HG02938 (cell line): ENCODE measurements around the gene PRX.
"Not testable (repeated sequence)": the region's sequence is repeated elsewhere in the genome, so short reads cannot be mapped to it uniquely, and the experiment has no call there.

Source experiments
- ATAC-seq: cut with Tn5 transposase; IDR thresholded peaks from one replicate; pipeline ENCODE4 v1.9.1; 2021; ENCODE audit warnings: mild to moderate bottlenecking, moderate library complexity; ENCODE audit not compliant: unreplicated experiment

Gene PRX

DNA sequence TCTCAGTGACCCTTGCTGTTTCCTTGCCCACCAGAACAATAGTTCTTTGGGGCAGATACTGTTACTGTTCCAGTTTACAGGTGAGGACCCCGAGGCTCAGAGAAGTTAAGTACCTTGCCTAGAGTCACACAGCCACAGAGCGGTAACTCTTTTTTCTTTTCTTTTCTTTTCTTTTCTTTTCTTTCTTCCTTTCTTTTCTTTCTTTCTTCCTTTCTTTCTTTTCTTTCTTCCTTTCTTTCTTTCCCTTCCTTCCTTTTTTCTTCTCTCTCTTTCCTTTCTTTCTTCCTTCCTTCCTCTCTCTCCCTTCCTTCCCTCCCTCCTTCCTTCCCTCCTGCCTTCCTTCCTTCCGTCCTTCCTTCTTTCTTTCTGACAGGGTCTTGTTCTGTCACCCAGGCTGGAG is 4.9 kb upstream of the PRX start:
- no peak for ATAC-seq

DNA sequence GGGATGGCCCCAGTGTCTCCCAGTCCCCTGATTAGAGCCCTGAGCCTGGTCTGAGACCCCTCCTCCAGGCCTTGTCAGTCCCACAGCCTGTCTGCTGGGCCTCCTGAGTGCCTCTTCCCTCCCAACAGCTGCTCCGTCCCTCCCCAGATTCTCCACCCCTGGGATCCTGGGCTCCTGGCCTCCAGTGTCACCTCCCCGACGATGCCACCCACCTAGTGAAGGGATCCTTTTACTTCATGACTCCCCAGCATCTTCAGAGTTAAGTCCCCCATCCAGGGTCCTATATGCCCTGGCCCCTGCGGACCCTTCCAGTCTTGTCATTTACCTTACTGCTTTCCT is 4.4 kb upstream of the PRX start:
- ATAC-seq: no peak

DNA sequence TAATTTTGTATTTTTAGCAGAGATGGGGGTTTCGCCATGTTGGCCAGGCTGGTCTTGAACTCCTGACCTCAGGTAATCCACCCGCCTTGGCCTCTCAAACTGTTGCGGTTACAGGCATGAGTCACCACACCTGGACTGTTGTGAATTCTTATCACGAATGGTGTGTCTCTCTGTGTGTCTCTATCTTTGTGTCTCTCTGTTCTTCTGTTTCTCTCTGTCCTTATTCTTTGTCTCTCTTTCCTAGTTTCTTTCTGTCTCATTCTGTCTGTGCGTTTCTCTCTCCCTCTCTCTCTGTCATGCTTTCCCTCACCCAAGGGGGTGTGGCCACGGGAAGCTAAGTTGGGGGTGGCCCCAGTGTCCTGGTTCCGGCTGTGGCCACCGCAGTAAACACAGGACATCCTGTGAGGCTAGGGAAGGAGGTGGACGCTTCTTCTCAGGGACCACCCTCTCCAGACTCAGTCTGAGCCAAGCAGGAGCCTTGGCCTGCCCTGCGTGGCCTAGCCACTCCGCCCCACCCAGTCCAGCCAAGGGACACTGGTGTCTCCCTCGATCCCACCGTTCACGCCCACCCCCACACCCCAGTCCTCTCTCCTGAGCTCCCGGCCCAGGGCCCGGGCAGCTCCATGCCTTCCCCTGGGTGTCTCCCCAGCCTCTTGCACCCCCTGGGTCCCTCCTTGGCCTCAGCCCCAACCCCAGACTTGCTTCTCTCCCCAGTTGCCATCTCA is 3.9 kb upstream of the PRX start:
- ATAC-seq: no peak

DNA sequence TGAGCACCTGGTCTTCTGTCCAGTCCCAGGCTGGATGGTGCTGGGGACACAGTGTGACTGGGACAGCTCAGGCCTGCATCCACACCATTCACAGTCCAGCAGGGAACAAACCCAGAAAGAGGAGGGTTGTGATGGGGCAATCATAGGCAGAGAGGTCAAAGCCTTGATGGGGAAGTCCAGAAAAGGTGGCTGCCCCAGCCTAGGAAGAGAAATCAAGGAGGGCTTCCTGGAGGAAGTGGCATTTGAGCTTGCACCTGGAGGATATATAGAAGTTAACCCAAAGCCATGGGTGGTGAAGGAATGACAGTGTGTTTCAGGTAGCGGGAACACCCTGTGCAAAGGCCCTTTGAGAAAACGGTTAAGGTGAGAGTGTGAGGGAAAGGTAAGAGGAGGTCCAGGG is 2.6 kb upstream of the PRX start:
- no peak for ATAC-seq

DNA sequence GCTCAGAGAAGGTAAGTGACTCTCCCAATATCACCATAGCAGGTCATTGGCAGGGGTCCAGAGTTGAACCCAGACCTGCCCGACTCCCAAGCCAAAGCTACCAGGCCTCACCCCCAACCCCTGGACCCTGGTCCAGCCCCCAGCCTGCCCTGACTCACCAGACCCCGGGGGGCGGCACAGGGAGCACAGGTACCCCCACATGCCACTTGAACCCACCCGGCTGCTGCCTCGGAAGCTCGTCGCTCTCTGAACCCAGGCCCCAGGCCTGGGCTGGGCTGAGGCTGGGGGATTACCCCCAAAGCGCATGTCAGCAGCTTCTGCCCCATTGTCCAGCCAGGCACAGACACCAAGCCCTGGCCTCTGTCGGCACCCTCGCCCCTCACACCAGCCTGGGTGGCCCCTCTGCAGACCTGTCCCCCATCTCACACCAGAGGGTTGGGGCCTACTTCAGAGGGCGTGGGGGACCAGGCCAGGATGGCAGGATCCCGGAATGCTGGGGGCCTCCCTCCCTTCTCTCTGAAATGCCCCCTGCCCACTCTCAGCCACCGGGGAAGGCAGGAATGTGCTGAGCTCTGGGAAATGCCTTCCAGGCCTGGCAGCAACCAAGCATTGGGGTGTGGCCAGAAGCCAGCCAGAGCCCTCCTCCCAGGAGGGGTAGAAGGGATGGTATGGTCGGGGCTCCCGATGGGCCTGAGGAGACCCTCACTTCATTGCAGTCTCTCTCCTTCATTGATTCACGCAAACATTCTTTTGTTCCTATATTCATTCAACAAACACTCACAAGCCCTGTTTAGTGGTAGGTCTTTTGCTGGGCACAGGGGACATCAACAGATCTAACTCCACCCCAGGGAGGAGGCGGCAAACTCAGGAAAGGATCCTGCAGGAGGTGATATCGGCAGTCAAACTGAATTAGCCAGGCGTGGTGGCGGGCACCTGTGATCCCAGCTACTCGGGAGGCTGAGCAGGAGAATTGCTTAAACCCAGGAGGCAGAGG is 1.7 kb upstream of the PRX start:
- ATAC-seq: no peak

- no peak for ATAC-seq
Measured at GRCh38 chr19:40412866-40413265, 312 bp downstream of the PRX start.

- ATAC-seq: no peak
Measured at GRCh38 chr19:40411958-40412499, 1.1 kb downstream of the PRX start.

DNA sequence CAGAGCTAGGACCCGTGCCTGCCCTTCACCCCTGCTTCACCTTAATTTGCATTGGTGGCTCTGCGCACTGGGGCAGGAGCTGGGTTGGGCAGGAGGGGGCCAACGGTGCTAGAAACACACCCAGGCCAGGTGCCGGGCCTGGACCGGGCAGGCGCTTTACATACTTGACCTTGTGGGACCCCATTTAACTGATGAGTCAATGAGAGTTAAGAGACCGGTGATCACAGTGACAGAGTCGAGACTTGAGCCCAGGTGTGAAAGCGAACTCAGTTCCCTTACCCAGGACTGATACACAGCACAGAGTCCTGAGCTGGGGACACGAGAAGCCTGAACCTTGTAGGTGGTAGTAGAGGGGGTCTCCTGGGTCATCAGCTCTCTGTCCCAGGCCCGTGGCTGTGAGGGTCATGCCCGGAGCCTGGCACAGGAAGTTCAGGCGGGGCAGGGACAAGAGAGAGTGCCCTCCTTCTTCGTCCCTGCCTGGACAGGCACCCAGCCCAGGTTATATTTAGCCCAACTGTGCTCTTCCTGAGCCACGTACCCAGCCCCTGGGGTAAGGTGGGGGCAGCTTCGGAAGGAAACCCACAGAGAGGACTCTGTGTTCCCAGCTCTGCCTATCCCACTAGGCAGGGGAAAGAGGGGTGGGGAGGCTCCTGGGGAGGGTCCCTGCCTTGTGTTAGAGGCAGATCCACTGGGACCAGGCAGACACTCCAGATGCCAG is 1.9 kb downstream of the PRX start:
- no peak for ATAC-seq

- no peak for ATAC-seq
Measured at GRCh38 chr19:40410030-40410389, 3.2 kb downstream of the PRX start.

DNA sequence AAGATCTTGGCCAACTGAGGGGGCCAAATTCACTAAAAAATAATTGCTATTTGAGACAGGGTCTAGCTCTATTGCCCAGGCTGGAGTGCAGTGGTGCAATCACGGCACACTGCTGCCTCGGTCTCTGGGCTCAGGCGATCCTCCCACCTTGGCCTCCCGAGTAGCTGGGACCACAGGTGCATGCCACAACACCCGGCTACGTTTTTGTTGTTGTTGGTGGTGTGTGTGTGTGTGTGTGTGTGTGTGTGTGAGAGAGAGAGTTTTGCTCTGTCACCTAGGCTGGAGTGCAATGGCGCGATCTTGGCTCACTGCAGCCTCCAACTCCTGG is 4.6 kb downstream of the PRX start:
- ATAC-seq: not testable (repeated sequence)

DNA sequence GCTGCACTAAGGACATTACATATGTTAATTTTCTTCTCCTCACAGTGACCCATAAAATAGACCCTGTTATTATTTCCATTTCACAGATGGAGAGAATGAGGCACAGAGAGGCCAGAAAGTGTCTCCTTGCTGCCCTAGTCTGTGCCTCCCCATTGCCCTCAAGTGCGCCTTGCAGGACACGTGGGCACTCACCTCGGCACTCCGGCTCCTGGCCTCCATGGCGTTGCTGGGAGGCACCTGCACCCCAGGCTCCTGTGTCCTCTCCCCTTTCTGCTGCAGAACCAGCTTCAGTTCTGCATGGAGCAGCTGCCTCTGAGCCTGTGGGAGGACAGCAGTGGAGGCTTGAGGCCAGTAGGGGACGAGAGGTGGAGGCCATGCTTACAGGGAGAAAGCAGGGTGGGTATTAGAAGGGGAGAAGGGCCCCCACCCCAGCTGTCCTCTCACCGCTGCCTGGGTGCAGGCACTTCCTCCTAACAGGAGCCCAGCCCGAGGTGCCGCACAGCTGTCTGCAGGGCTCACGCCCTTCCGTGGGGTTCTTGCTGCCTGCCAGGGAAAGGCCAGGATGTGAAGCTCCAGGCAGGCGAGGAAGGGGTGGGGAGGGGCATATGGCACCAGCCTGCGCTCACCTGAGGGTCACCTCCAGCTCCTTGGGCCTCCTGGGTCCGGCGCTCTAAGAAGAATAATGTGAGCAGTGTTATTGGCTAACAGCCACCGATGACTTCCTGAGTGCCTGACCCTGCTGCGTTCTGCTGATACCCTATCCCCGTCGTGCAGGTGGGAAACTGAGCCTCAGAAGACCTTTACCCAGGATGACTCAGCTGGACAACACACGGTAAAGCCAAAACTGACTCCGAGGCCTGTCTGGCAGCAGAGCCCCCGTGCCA is 5.2 kb downstream of the PRX start:
- no peak for ATAC-seq

- ATAC-seq: peak; percentile 54
Measured at GRCh38 chr19:40403262-40403984, 9.8 kb downstream of the PRX start.

GRCh38 chr19:40400559-40400958 is 12.6 kb downstream of the PRX start:
- no peak for ATAC-seq

DNA sequence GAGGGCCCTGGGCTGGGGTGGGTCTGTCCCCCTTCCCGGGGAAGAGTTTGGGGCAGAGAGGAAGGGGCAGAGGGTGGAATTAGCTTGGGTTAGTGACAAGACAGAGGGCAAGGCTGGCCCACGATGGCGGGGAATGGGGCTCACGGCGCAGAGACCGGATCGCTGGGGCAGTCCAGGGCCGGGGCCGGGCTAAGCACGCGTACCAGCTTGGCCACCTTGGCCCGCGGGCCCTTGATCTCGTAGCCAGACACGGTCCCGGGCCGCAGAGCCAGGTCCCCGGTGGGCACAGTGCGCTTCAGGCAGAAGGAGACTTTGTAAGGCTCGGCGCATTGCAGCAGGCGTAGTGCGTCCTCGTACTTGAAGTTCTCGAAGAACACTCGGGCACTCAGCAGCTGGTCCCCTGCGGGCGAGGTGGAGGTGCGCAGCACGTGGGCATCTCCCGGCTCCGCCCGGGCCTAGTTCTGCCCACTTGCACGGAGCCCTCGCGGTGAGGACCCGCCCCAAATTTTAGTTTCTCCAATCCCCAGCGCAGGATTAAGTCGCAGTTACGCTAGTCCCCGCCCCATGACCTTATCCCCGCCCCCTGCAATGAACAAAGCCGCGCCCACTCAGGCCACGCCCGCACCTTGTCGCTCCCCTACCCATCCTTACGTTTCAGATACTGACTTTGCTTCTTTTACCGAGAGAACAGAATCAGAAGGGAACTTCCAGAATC is 14.6 kb downstream of the PRX start:
- ATAC-seq: no peak

DNA sequence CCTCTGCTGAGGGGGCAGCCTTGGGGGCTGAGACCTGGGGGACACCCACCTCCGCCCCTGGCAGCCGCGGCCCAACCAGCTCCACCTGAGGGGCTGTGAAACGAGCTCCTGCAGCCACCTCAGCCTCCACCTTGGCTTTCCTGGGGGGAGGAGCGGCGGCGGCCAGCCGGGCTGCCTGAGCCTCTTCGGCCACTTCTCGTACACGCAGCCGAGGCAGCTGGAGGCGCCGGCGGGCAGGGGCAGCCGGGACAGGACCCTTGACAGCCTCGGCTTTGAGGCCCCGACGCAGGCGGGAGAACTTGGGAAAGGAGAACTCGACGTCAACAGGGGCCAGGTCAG is 15.6 kb downstream of the PRX start:
- ATAC-seq: no peak

DNA sequence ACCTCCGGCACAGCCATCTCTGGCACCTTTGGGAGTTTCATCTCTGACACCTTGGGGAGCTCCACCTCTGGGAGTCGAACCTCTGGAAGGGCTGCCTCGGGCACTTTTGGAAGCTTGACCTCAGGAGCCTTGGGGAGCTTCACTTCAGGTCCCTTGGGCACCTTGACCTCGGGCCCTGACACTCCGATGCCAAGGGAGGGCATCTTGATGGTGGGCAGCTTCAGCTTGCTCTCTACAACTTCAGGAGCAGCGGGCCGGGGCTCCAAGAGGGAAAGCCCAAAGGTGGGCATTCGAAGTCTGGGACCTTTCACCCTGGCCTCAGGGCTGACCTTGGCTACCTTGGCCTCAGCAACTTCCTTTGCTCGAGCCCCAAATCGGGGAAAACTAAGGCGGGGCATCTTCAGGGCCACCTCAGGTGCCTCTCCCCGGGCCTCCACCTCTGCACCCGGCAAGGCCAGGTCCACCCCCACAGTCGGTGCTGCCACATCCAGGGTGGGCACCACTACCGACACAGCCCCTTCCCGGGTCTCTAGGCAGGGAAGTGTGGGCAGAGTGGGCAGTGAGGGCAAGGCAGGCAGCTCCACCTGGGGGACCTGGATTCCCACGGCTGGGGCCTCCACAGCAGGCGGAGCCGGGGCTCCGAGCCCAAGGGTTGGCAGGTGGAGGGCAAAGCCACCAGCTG is 16.2 kb downstream of the PRX start:
- ATAC-seq: no peak

GRCh38 chr19:40395956-40396355 is 17.2 kb downstream of the PRX start:
- ATAC-seq: no peak

- no peak for ATAC-seq
Measured at GRCh38 chr19:40394816-40395210, 18.4 kb downstream of the PRX start.
